ENCODE results near the gene C1orf198.

GRCh38 chr1:230875370-230875769, 7.0 kb upstream of the C1orf198 start:
- TF ChIP-seq CTCF (optimal IDR thresholded peaks at IDR 0.05 in 1 of 3, IDR thresholded peaks at IDR 0.05 in 1 of 3, conservative IDR thresholded peaks at IDR 0.05 in 1 of 3; ENCODE audit: extremely low read depth in 1 of 3, insufficient read depth in 2 of 3, low read length in 3 of 3) (no peak), EZH2 (IDR thresholded peaks at IDR 0.05; ENCODE audit: low read length) (no peak)

All from keratinocyte (primary cell).